ENCODE measurements around the gene ZNF280A. TPM values are rescaled to one million over a fixed set of nuclear protein-coding genes. Genes with fewer than 3 reads are reported as not detected.

The ZNF280A gene
- total RNA-seq, 2 donors from 2014 or later: not detected

DNA sequence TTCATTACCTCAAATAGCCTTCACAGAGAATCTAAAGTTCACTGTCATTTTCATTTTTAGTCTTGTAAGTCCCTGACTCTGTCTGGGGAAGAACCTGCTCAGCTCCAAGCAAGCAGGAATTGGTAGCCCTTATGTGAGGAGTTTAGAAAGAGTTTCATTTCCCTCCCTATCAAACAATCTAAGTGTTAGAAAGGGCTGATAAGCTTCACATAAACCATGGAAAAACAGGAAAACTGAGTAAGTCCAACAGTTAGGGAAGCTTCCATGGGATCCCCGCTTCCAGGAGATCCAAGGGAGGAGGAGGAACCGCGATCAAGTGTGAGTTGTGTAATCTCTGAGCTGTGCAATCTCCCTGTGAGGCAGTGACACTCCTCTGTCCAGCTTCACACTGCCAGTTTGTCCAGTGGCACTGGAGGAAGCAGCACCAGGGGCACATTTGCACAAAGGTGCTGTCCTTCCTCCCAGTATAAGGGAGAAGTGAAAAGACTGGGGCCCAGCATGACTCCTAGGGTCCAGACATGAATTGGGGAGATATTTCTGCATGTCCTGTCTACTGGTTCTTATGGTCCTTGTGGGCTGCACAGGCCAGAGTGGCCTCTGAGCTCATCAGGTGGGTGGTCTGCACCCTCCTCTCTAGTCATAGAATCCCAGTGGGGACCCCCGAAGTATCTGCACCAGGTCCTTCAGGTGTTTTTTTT is 34.7 kb upstream of the ZNF280A start:
- Histone ChIP-seq H3K27ac (no peak overlapping the region), H3K36me3 (no peaks in the 10 kb centered on the region), H3K4me1 (replicated peaks) (no peaks in the 10 kb centered on the region), H3K27me3 (replicated peaks; ENCODE audit: insufficient read depth) (no peaks in the 10 kb centered on the region), H3K9me3 (no peaks in the 10 kb centered on the region), H3K4me3 (no peak overlapping the region)
- TF ChIP-seq CTCF (IDR thresholded peaks at IDR 0.05): no peak
- TF ChIP-seq POLR2A (IDR thresholded peaks at IDR 0.05): no peak
- no peak for TF ChIP-seq POLR2AphosphoS5 (IDR thresholded peaks at IDR 0.05)
- intact Hi-C loops (cut with DNase I): no loop called here
- no peak for DNase-seq (ENCODE audit: low spot score)
- WGBS: 93% methylated on average over 4 of the region's 4 CpGs

- no peaks in the 10 kb centered on the region for H3K27me3 ChIP-seq (replicated peaks; ENCODE audit: insufficient read depth)
- no peak overlapping the region for H3K4me3 ChIP-seq
- no peaks in the 10 kb centered on the region for H3K4me1 ChIP-seq (replicated peaks)
- intact Hi-C loops (cut with DNase I): no loop called here
- no peak for DNase-seq (ENCODE audit: low spot score)
- 58% methylated on average over 8 of the region's 8 CpGs for WGBS
- no peaks in the 10 kb centered on the region for H3K36me3 ChIP-seq
- no peak overlapping the region for H3K27ac ChIP-seq
- H3K9me3 ChIP-seq: no peaks in the 10 kb centered on the region
- TF ChIP-seq CTCF (IDR thresholded peaks at IDR 0.05) (no peak), POLR2AphosphoS5 (IDR thresholded peaks at IDR 0.05) (no peak), POLR2A (IDR thresholded peaks at IDR 0.05) (no peak)
Observed at GRCh38 chr22:22553735-22554586, 33.9 kb upstream of the ZNF280A start.

DNA sequence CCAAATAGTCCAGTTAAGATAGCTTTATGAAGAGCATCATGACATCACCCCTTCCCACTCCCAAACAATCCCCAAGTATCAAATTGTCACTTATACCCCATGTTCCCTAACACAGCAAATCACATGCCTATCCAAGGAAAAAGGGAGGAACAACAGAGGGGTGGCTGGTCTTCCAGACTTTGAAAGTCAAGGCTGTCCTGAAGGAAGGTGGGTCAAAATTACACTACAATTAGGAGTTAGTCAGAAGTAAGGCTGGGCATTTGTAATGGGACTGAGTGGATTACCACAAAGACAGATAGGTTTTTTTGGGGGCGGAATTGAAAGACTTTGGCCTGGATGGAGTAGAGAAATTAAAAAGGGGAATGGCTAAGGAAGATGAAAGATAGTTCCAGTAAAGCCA is 33.1 kb upstream of the ZNF280A start:
- Histone ChIP-seq H3K4me1 (replicated peaks) (no peaks in the 10 kb centered on the region), H3K9me3 (no peaks in the 10 kb centered on the region), H3K27me3 (replicated peaks; ENCODE audit: insufficient read depth) (no peaks in the 10 kb centered on the region), H3K4me3 (no peak overlapping the region), H3K27ac (no peak overlapping the region), H3K36me3 (no peaks in the 10 kb centered on the region)
- no peak for TF ChIP-seq CTCF (IDR thresholded peaks at IDR 0.05)
- TF ChIP-seq POLR2AphosphoS5 (IDR thresholded peaks at IDR 0.05): no peak
- TF ChIP-seq POLR2A (IDR thresholded peaks at IDR 0.05): no peak
- 90% methylated on average over 1 of the region's 1 CpG for WGBS
- DNase-seq (ENCODE audit: low spot score): no peak
- intact Hi-C loops (cut with DNase I): no loop called here

GRCh38 chr22:22552630-22553029 is 32.6 kb upstream of the ZNF280A start:
- Histone ChIP-seq H3K27me3 (replicated peaks; ENCODE audit: insufficient read depth) (no peaks in the 10 kb centered on the region), H3K27ac (no peak overlapping the region), H3K36me3 (no peaks in the 10 kb centered on the region), H3K4me3 (no peak overlapping the region), H3K4me1 (replicated peaks) (no peaks in the 10 kb centered on the region), H3K9me3 (no peaks in the 10 kb centered on the region)
- intact Hi-C loops (cut with DNase I): no loop called here
- 76% methylated on average over 4 of the region's 4 CpGs for WGBS
- TF ChIP-seq POLR2A (IDR thresholded peaks at IDR 0.05) (no peak), POLR2AphosphoS5 (IDR thresholded peaks at IDR 0.05) (no peak), CTCF (IDR thresholded peaks at IDR 0.05) (no peak)
- no peak for DNase-seq (ENCODE audit: low spot score)

Measured in prostate gland (tissue), 2 donors.